HG02763 (cell line): ENCODE results near the gene C12orf54.
A peak's percentile ranks its signal among the peaks of the same experiment; 100 is the strongest.
"Not testable (repeated sequence)": the region's sequence is repeated elsewhere in the genome, so short reads cannot be mapped to it uniquely, and the experiment has no call there.

Experiments used
- ATAC-seq: cut with Tn5 transposase; IDR thresholded peaks from one replicate; pipeline ENCODE4 v1.9.1; 2021; ENCODE audit warnings: mild to moderate bottlenecking, moderate library complexity; ENCODE audit not compliant: unreplicated experiment

C12orf54 gene

GRCh38 chr12:48506836-48507235 is 24.5 kb downstream of the C12orf54 start:
- ATAC-seq: not testable (repeated sequence)

- ATAC-seq: no peak
Measured at GRCh38 chr12:48508987-48509386, 26.7 kb downstream of the C12orf54 start.

- no peak for ATAC-seq
Measured at GRCh38 chr12:48510111-48510510, 27.8 kb downstream of the C12orf54 start.

GRCh38 chr12:48512855-48513254 is 30.6 kb downstream of the C12orf54 start:
- peak; percentile 58 for ATAC-seq

- no peak for ATAC-seq
Measured at GRCh38 chr12:48514728-48515127, 32.4 kb downstream of the C12orf54 start.

GRCh38 chr12:48520381-48520780 is 38.1 kb downstream of the C12orf54 start:
- not testable (repeated sequence) for ATAC-seq

- ATAC-seq: no peak
Measured at GRCh38 chr12:48525332-48525731, 43.0 kb downstream of the C12orf54 start, which contains the start of gene OR8S1. Gene OR8S1 (plus strand): TSS chr12:48525632. CDS start chr12:48525632, 0 bp downstream.

- no peak for ATAC-seq
Measured at GRCh38 chr12:48527891-48528670, 45.8 kb downstream of the C12orf54 start.

GRCh38 chr12:48532601-48533000 is 50.3 kb downstream of the C12orf54 start:
- ATAC-seq: no peak

GRCh38 chr12:48536602-48537001 is 54.3 kb downstream of the C12orf54 start:
- ATAC-seq: no peak

- no peak for ATAC-seq
Measured at GRCh38 chr12:48542300-48542928, 60.1 kb downstream of the C12orf54 start.

GRCh38 chr12:48545833-48546469 is 63.7 kb downstream of the C12orf54 start:
- ATAC-seq: no peak
